SU-DHL-6 (cell line): Measurements from ENCODE around the gene AKAP8L.

Experiments
- CTCF ChIP-seq: fragments of 200-600 bp; sonication (generic); IDR thresholded peaks from one replicate; pipeline ENCODE4 v1.5.1; 2017; ENCODE audit warnings: antibody characterized with exemption, mild to moderate bottlenecking, low read length, moderate library complexity; ENCODE audit not compliant: insufficient read depth, poor library complexity, severe bottlenecking
- EZH2phosphoT487 ChIP-seq: fragments of 200-600 bp; sonication (generic), shearing (Covaris generic); conservative IDR thresholded peaks from 2 replicates; pipeline ENCODE4 v1.6.1; 2018; ENCODE audit warnings: mild to moderate bottlenecking, antibody characterized with exemption, low read length, moderate library complexity, mixed read lengths

- TF ChIP-seq CTCF (no peak), EZH2phosphoT487 (no peak)
These were observed 2.4 kb upstream of the AKAP8L start for GRCh38 chr19:15421136-15421695.
